GM12872 (cell line): Measurements from ENCODE around the gene DGAT2.

Experiments used
- TF ChIP-seq, protein P1 (sequence below): IDR thresholded peaks from 3 replicates; pipeline ENCODE4 v1.5.1; 2011; ENCODE audit warnings: low read depth, mild to moderate bottlenecking, low read length, moderate library complexity; ENCODE audit not compliant: insufficient read depth

DGAT2 gene

DNA sequence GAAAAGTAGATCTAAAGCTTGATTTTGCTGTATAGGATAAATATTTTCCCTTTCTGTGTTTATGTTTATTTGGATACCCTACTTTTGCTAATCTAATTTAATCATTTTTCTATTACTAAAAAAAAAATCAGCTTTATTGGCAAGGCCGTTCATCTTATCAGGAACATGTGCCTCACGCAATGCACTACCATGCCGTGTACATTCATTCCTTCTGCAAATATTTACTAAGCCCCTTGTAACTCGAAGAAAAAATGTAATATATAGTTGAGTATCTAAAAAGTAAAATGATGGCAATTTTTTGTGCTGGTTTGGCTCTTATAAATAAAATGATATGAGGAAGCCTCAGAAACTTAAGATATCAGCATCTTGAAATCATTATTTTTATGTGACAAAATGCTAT lies 55.4 kb downstream of the DGAT2 start:
- TF ChIP-seq, protein P1, sequence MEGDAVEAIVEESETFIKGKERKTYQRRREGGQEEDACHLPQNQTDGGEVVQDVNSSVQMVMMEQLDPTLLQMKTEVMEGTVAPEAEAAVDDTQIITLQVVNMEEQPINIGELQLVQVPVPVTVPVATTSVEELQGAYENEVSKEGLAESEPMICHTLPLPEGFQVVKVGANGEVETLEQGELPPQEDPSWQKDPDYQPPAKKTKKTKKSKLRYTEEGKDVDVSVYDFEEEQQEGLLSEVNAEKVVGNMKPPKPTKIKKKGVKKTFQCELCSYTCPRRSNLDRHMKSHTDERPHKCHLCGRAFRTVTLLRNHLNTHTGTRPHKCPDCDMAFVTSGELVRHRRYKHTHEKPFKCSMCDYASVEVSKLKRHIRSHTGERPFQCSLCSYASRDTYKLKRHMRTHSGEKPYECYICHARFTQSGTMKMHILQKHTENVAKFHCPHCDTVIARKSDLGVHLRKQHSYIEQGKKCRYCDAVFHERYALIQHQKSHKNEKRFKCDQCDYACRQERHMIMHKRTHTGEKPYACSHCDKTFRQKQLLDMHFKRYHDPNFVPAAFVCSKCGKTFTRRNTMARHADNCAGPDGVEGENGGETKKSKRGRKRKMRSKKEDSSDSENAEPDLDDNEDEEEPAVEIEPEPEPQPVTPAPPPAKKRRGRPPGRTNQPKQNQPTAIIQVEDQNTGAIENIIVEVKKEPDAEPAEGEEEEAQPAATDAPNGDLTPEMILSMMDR: no peak

GRCh38 chr11:75826461-75827230 lies 58.1 kb downstream of the DGAT2 start:
- TF ChIP-seq, protein P1: no peak

- TF ChIP-seq, protein P1: no peak
These were observed 59.0 kb downstream of the DGAT2 start for GRCh38 chr11:75827562-75827961.

DNA sequence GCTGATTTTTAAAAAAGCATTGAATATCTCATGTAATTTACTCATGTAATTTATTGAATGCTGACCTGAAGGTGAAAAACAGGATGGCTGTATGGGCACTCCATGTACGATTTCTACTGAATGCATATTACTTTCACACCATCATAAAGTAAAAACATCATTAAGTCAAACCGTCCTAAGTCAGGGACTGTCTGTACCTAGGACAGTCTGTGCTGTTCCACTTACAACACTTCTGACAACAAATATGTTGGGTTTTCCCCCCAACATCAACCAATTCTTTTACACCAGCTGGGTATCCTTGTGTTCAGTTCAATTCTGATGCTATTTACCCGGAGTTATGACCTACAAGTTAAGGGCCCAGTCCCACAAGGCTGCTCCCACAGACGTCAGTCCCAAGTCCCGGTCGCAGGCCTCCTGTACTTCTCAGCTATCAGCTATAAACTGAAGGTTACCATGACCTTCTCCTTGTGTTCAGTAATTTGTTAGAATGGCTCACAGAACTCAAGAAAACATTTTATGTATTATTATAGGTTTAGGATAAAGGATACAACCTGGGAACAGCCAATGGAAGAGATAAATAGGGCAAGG lies 63.4 kb downstream of the DGAT2 start:
- TF ChIP-seq, protein P1: no peak

GRCh38 chr11:75834728-75835127 lies 66.2 kb downstream of the DGAT2 start:
- TF ChIP-seq, protein P1: no peak

GRCh38 chr11:75836417-75836816 lies 67.8 kb downstream of the DGAT2 start:
- TF ChIP-seq, protein P1: no peak

DNA sequence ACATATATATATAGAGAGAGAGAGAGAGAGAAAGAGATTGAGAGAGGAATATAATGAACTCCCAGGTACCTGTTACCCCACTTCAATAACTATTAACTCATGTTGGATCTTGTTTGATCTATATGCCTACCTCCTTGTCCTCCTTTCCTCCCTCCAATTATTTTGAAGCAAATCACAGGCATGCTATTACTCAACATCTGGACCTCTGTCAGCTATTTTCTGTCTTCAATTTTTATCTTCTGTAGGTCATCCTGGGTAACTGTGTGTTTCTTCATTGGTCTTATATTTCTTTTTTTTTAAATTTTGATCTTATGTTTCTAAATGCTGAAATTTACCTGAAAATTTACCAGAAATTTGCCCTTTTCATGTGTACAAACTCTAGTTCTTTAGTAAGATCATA lies 71.3 kb downstream of the DGAT2 start:
- TF ChIP-seq, protein P1: no peak
